ENCODE data around the gene SH2D6. TPM values are rescaled to one million over a fixed set of nuclear protein-coding genes. Genes with fewer than 3 reads are reported as not detected.

SH2D6 gene
- total and polyA plus RNA-seq, 9 of the 15 experiments (the other 6 are each of a cell fraction or from before 2014, with no cell fraction given): 0.07 to 0.76 (median 0.33) TPM; not detected in 2

GRCh38 chr2:85437488-85438200 lies 19.1 kb downstream of the SH2D6 start (continued):
- TF ChIP-seq NFYB (IDR thresholded peaks at IDR 0.05; ENCODE audit: extremely low read depth, insufficient read length) (no peak), CTCF (IDR thresholded peaks at IDR 0.05 in 2 of 3, conservative IDR thresholded peaks at IDR 0.05 in 1 of 3; ENCODE audit: insufficient read depth in 2 of 3, low read depth in 1 of 3, low read length in 3 of 3) (no peak), RFX7 (CRISPR knock-in tag; IDR thresholded peaks at IDR 0.05) (no peak), TSHZ1 (CRISPR knock-in tag; IDR thresholded peaks at IDR 0.05) (no peak), HES1 (IDR thresholded peaks at IDR 0.05; ENCODE audit: low read depth) (no peak), HDGF (IDR thresholded peaks at IDR 0.05) (no peak), PCBP1 (IDR thresholded peaks at IDR 0.05; ENCODE audit: low read depth, low read length, poor library complexity, severe bottlenecking) (no peak), TCFL5 (CRISPR knock-in tag; conservative IDR thresholded peaks at IDR 0.05) (no peak), NR2C1 (IDR thresholded peaks at IDR 0.05) (no peak), NR2C1 (tag; IDR thresholded peaks at IDR 0.05) (no peak), ZNF589 (CRISPR knock-in tag; IDR thresholded peaks at IDR 0.05; ENCODE audit: low read depth) (no peak; the same call in none of the 2 replicates), ZFPM2 (CRISPR knock-in tag; IDR thresholded peaks at IDR 0.05) (no peak), SMARCE1 (IDR thresholded peaks at IDR 0.05) (no peak), ZBTB26 (CRISPR knock-in tag; IDR thresholded peaks at IDR 0.05) (no peak), KLF16 (IDR thresholded peaks at IDR 0.05) (no peak), CLOCK (CRISPR knock-in tag; IDR thresholded peaks at IDR 0.05; ENCODE audit: borderline replicate concordance) (no peak), ZNF347 (CRISPR knock-in tag; IDR thresholded peaks at IDR 0.05; ENCODE audit: low read depth) (no peak), MTA1 (IDR thresholded peaks at IDR 0.05; ENCODE audit: borderline replicate concordance) (no peak), SP1 (CRISPR knock-in tag; IDR thresholded peaks at IDR 0.05) (no peak)

All from K562 (cell line).